Endodermal cell (in vitro differentiated cells): ENCODE measurements around the gene NFKBIZ. TPM values are rescaled to one million over a fixed set of nuclear protein-coding genes. Genes with fewer than 3 reads are reported as not detected.

Source experiments
- DNase-seq: peaks from one replicate; pipeline ENCODE4 v3.0.0-alpha.2; 2017
- H3K27ac ChIP-seq: 2 replicates; pipeline ENCODE4 v1.5.1; 2013; ENCODE audit warnings: mild to moderate bottlenecking, low read depth, low read length, moderate library complexity
- H3K27me3 ChIP-seq: 2 replicates; pipeline ENCODE4 v1.6.1; 2013; ENCODE audit warnings: mild to moderate bottlenecking, low read length, moderate library complexity; ENCODE audit not compliant: insufficient read depth, control insufficient read depth, poor library complexity, severe bottlenecking
- H3K36me3 ChIP-seq: 2 replicates; pipeline ENCODE4 v1.7.0; 2013; ENCODE audit warnings: mild to moderate bottlenecking, low read length, moderate library complexity; ENCODE audit not compliant: control insufficient read depth, insufficient read depth
- H3K4me1 ChIP-seq: one replicate; pipeline ENCODE4 v1.7.0; 2013; ENCODE audit warnings: low read length; ENCODE audit not compliant: control insufficient read depth, insufficient read depth
- H3K4me3 ChIP-seq: 2 replicates; pipeline ENCODE4 v1.5.1; 2013; ENCODE audit warnings: mild to moderate bottlenecking, low read length, moderate library complexity
- H3K9ac ChIP-seq: 2 replicates; pipeline ENCODE4 v1.6.1; 2013; ENCODE audit warnings: mild to moderate bottlenecking, low read length, moderate library complexity; ENCODE audit not compliant: poor library complexity, severe bottlenecking; ENCODE audit errors: extremely low read depth
- H3K9me3 ChIP-seq: 2 replicates; pipeline ENCODE4 v1.6.1; 2013; ENCODE audit warnings: mild to moderate bottlenecking, low read length, moderate library complexity; ENCODE audit not compliant: control insufficient read depth
- H3K27ac Mint-ChIP-seq: 2 replicates; pipeline ENCODE4 v1.8.0; 2020; ENCODE audit warnings: mixed read lengths
- H3K27me3 Mint-ChIP-seq: 2 replicates; pipeline ENCODE4 v1.8.0; 2021; ENCODE audit warnings: mild to moderate bottlenecking, mixed read lengths; ENCODE audit not compliant: insufficient read depth
- H3K36me3 Mint-ChIP-seq: 2 replicates; pipeline ENCODE4 v1.8.0; 2020; ENCODE audit warnings: low read depth, mixed read lengths
- H3K4me1 Mint-ChIP-seq: 2 replicates; pipeline ENCODE4 v1.8.0; 2020; ENCODE audit warnings: mixed read lengths
- H3K4me3 Mint-ChIP-seq: 2 replicates; pipeline ENCODE4 v1.8.0; 2020; ENCODE audit warnings: mild to moderate bottlenecking, moderate library complexity, mixed read lengths
- H3K9me3 Mint-ChIP-seq: 2 replicates; pipeline ENCODE4 v1.8.0; 2020; ENCODE audit warnings: mild to moderate bottlenecking, mixed read lengths
- CTCF ChIP-seq: fragments of 200-600 bp; sonication (generic); conservative IDR thresholded peaks from 2 replicates; pipeline ENCODE4 v1.5.0; 2021; ENCODE audit warnings: antibody characterized with exemption, mild to moderate bottlenecking
- WGBS, 2 experiments: methylation state at CpG; one replicate each; pipeline versions ENCODE4 v1.1.5 to v1.1.7; 2013; ENCODE audit warnings: missing lambda C conversion rate in 2 of 2, mixed read lengths in 1 of 2; ENCODE audit not compliant: insufficient coverage in 1 of 2, insufficient read length in 1 of 2; 5-methylcytosine and 5-hydroxymethylcytosine counted together
- total RNA-seq, 2 donors: library from RNA; stranded (reverse); fragmentation: NEBNext Ultra II Directional in 1 of 2; extraction: Animal tissue kit (Norgen Biotek cat#: 25700) in 1 of 2; gene quantifications; 2 replicates in 1 of 2; 3 replicates in 1 of 2; pipeline ENCODE4 v1.2.1, GENCODE V29; 2021

NFKBIZ gene
- total RNA-seq, 2 donors from 2014 or later, result 5.9 to 6.6 TPM

- H3K9me3 Mint-ChIP-seq, result no peaks in the 10 kb centered on the region
- H3K27me3 Mint-ChIP-seq, result no peaks in the 10 kb centered on the region
- Histone ChIP-seq H3K36me3 (no peaks in the 10 kb centered on the region), H3K9ac (no peak overlapping the region), H3K27me3 (no peaks in the 10 kb centered on the region), H3K27ac (no peak overlapping the region), H3K4me3 (no peak overlapping the region), H3K4me1 (no peaks in the 10 kb centered on the region), H3K9me3 (no peaks in the 10 kb centered on the region)
- H3K27ac Mint-ChIP-seq, result no peak overlapping the region
- H3K36me3 Mint-ChIP-seq, result no peaks in the 10 kb centered on the region
- no peak overlapping the region for H3K4me3 Mint-ChIP-seq
- H3K4me1 Mint-ChIP-seq, result peaks cover 8% of the 10 kb centered on the region
- no peak for DNase-seq
- TF ChIP-seq CTCF, result no peak
Measured at GRCh38 chr3:101840066-101840465, 9.2 kb upstream of the NFKBIZ start.

GRCh38 chr3:101842245-101842934, 6.9 kb upstream of the NFKBIZ start:
- Mint-ChIP-seq H3K9me3 (no peaks in the 10 kb centered on the region), H3K27me3 (no peaks in the 10 kb centered on the region), H3K36me3 (no peaks in the 10 kb centered on the region), H3K4me3 (no peak overlapping the region), H3K4me1 (peaks cover 8% of the 10 kb centered on the region), H3K27ac (peak overlapping the region; percentile 59)
- Histone ChIP-seq H3K27ac (peak overlapping the region; percentile 4), H3K4me1 (no peaks in the 10 kb centered on the region), H3K9ac (no peak overlapping the region), H3K4me3 (no peak overlapping the region), H3K36me3 (no peaks in the 10 kb centered on the region), H3K9me3 (no peaks in the 10 kb centered on the region), H3K27me3 (no peaks in the 10 kb centered on the region)
- WGBS, 2 experiments, result 59 to 64% methylated on average over 1 to 2 of the region's 2 CpGs
- TF ChIP-seq CTCF, result no peak
- DNase-seq, result peak; percentile 84

- no peaks in the 10 kb centered on the region for H3K27me3 Mint-ChIP-seq
- H3K4me1 Mint-ChIP-seq, result peaks cover 8% of the 10 kb centered on the region
- no peaks in the 10 kb centered on the region for H3K9me3 Mint-ChIP-seq
- no peaks in the 10 kb centered on the region for H3K4me1 ChIP-seq
- H3K9ac ChIP-seq, result no peak overlapping the region
- no peak overlapping the region for H3K4me3 Mint-ChIP-seq
- no peaks in the 10 kb centered on the region for H3K36me3 Mint-ChIP-seq
- no peaks in the 10 kb centered on the region for H3K9me3 ChIP-seq
- no peaks in the 10 kb centered on the region for H3K27me3 ChIP-seq
- no peak overlapping the region for H3K27ac Mint-ChIP-seq
- WGBS, 2 experiments, result 60 to 87% methylated on average over 1 to 2 of the region's 3 CpGs
- no peaks in the 10 kb centered on the region for H3K36me3 ChIP-seq
- H3K27ac ChIP-seq, result no peak overlapping the region
- TF ChIP-seq CTCF, result no peak
- no peak for DNase-seq
- H3K4me3 ChIP-seq, result no peak overlapping the region
Measured at GRCh38 chr3:101842935-101843330, 6.4 kb upstream of the NFKBIZ start.
